HEK293 (cell line): ENCODE measurements around the gene TAF11L4.
"Not testable (repeated sequence)": the region's sequence is repeated elsewhere in the genome, so short reads cannot be mapped to it uniquely, and the experiment has no call there.

ENCODE experiments used
- CTCF ChIA-PET: fragments of 350-600 bp; formaldehyde crosslinking; extraction: SDS; loops from one replicate; lab custom pipeline; 2021; ENCODE audit warnings: antibody characterized with exemption; lab: Yijun Ruan, JAX
- POLR2A ChIA-PET: fragments of 300-600 bp; formaldehyde crosslinking; extraction: SDS; loops from one replicate; lab custom pipeline; 2020; ENCODE audit warnings: antibody characterized with exemption, inconsistent platforms; lab: Yijun Ruan, JAX
- H3K27ac ChIP-seq: fragments of 200-500 bp; sonication (Bioruptor generic); 2 replicates; pipeline ENCODE4 v1.5.1; 2014; ENCODE audit warnings: low read depth, low read length, control low read depth, inconsistent platforms; ENCODE audit errors: extremely low read depth
- H3K36me3 ChIP-seq, 2 experiments: fragments of 200-500 bp in 1 of 2; sonication (Bioruptor generic) in 1 of 2; 1 replicate in 1 of 2; 2 replicates in 1 of 2; pipeline ENCODE4 v1.5.1; 2014 to 2017; ENCODE audit warnings: inconsistent platforms in 2 of 2, low read length in 2 of 2; ENCODE audit not compliant: control insufficient read depth in 2 of 2, insufficient read depth in 1 of 2
- H3K4me1 ChIP-seq: fragments of 200-500 bp; sonication (Bioruptor generic); 2 replicates; pipeline ENCODE4 v1.5.1; 2014; ENCODE audit warnings: mild to moderate bottlenecking, low read length, inconsistent platforms; ENCODE audit not compliant: control insufficient read depth, insufficient read depth
- H3K4me3 ChIP-seq: 2 replicates; pipeline ENCODE4 v1.5.1; 2011; ENCODE audit warnings: low read depth, mild to moderate bottlenecking, control low read depth, low read length, moderate library complexity
- H3K9me3 ChIP-seq: fragments of 200-500 bp; sonication (Bioruptor generic); 2 replicates; pipeline ENCODE4 v1.5.1; 2014; ENCODE audit warnings: low read depth, low read length, inconsistent platforms; ENCODE audit not compliant: control insufficient read depth, insufficient read depth
- OSR2 ChIP-seq: fragments of 450-650 bp; formaldehyde crosslinking; IDR thresholded peaks from 2 replicates; pipeline ENCODE4 v1.5.1; 2016; ENCODE audit warnings: missing biosample characterization, missing genetic modification characterization
- SP2 ChIP-seq: fragments of 450-650 bp; formaldehyde crosslinking; IDR thresholded peaks from 2 replicates; pipeline ENCODE4 v1.5.1; 2016; ENCODE audit warnings: missing biosample characterization, missing genetic modification characterization
- ZBTB8A ChIP-seq: fragments of 450-650 bp; formaldehyde crosslinking; IDR thresholded peaks from 2 replicates; pipeline ENCODE4 v1.5.1; 2016; ENCODE audit warnings: missing biosample characterization, missing genetic modification characterization
- ZFP3 ChIP-seq: fragments of 450-650 bp; formaldehyde crosslinking; IDR thresholded peaks from 2 replicates; pipeline ENCODE4 v1.5.1; 2016; ENCODE audit warnings: low read depth, missing biosample characterization, missing genetic modification characterization
- ZFP37 ChIP-seq: fragments of 450-650 bp; formaldehyde crosslinking; IDR thresholded peaks from 2 replicates; pipeline ENCODE4 v1.5.1; 2016; ENCODE audit warnings: missing biosample characterization, missing genetic modification characterization
- ZFP69B ChIP-seq: fragments of 450-650 bp; formaldehyde crosslinking; IDR thresholded peaks from 2 replicates; pipeline ENCODE4 v1.5.1; 2016; ENCODE audit warnings: missing biosample characterization, missing genetic modification characterization
- ZNF132 ChIP-seq: fragments of 450-650 bp; formaldehyde crosslinking; IDR thresholded peaks from 2 replicates; pipeline ENCODE4 v1.5.1; 2017; ENCODE audit warnings: missing biosample characterization, missing genetic modification characterization, borderline replicate concordance
- ZNF146 ChIP-seq: fragments of 450-650 bp; formaldehyde crosslinking; IDR thresholded peaks from 2 replicates; pipeline ENCODE4 v1.5.1; 2016; ENCODE audit warnings: missing biosample characterization, missing genetic modification characterization
- ZNF335 ChIP-seq: fragments of 450-650 bp; formaldehyde crosslinking; conservative IDR thresholded peaks from 2 replicates; pipeline ENCODE4 v1.5.1; 2016; ENCODE audit warnings: missing biosample characterization, missing genetic modification characterization
- ZNF549 ChIP-seq: fragments of 450-650 bp; IDR thresholded peaks from 2 replicates; pipeline ENCODE4 v1.5.1; 2018; ENCODE audit warnings: missing biosample characterization, missing genetic modification characterization, mild to moderate bottlenecking, inconsistent platforms, moderate library complexity
- ZNF621 ChIP-seq: fragments of 450-650 bp; formaldehyde crosslinking; IDR thresholded peaks from 2 replicates; pipeline ENCODE4 v1.5.1; 2017; ENCODE audit warnings: missing biosample characterization, missing genetic modification characterization
- ZNF660 ChIP-seq: fragments of 450-650 bp; IDR thresholded peaks from 2 replicates; pipeline ENCODE4 v1.5.1; 2018; ENCODE audit warnings: missing biosample characterization, mild to moderate bottlenecking, missing genetic modification characterization
- TF ChIP-seq, protein P1 (sequence below): fragments of 450-650 bp; formaldehyde crosslinking; IDR thresholded peaks from 2 replicates; pipeline ENCODE4 v1.5.1; 2016; ENCODE audit warnings: missing biosample characterization, missing genetic modification characterization
- TF ChIP-seq, protein P2 (sequence below): fragments of 450-650 bp; formaldehyde crosslinking; IDR thresholded peaks from 2 replicates; pipeline ENCODE4 v1.5.1; 2016; ENCODE audit warnings: missing biosample characterization, missing genetic modification characterization
- TF ChIP-seq, protein P3 (sequence below): sonication (generic); formaldehyde crosslinking; IDR thresholded peaks from 2 replicates; pipeline ENCODE4 v1.8.1; 2022; ENCODE audit warnings: mild to moderate bottlenecking, moderate library complexity, missing genetic modification reagents
- TF ChIP-seq, protein P4 (sequence below): fragments of 450-650 bp; formaldehyde crosslinking; IDR thresholded peaks from 2 replicates; pipeline ENCODE4 v1.5.1; 2017; ENCODE audit warnings: missing biosample characterization, missing genetic modification characterization

The TAF11L4 gene

DNA sequence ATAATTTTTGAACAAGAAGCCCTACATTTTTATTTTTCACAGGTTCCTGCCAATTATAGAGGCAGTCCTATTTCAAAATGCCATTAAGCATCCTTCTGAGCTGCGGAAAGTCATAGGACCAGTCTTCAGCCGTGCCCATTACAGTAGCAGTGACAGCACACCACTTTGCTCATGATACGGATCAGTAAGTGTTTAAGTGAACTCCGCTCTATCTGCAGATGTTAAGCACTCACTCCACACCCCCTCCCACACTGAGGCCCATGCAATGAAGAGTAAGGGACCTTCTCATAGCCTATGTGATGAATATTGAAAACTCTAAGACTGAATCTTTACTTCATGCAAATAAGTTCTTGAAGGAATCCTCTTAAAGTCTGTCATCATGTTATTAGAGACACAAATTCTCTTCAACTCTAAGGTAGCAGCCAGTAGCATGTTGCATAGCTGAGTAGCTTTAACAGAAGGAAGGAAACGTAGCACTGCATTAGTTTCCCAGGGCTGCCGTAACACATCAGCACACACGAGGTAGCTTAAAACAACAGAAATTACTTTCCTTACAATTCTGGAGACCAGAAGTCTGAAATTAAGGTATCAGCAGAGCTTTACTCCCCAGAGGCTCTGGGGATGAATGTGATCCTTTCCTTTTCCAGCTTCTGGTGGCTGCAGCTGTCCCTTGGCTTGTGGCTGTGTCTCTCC, 43.9 kb upstream of the TAF11L4 start:
- H3K9me3 ChIP-seq, result no peaks in the 10 kb centered on the region
- H3K4me3 ChIP-seq, result no peak overlapping the region
- ChIA-PET CTCF (interaction anchor here (0.6 kb wide), 1 partner anchor 168 kb away, joined by 4 read pairs; no protein-coding TSS in a partner anchor), POLR2A (no interaction called here)
- H3K27ac ChIP-seq, result no peak overlapping the region
- TF ChIP-seq SP2 (tag by site-specific recombination), result no peak
- peak; percentile 38; the same call in 1 of the 2 replicates for TF ChIP-seq OSR2
- TF ChIP-seq, all 188 proteins: peak for 1
- no peaks in the 10 kb centered on the region for H3K36me3 ChIP-seq
- no peaks in the 10 kb centered on the region for H3K4me1 ChIP-seq

DNA sequence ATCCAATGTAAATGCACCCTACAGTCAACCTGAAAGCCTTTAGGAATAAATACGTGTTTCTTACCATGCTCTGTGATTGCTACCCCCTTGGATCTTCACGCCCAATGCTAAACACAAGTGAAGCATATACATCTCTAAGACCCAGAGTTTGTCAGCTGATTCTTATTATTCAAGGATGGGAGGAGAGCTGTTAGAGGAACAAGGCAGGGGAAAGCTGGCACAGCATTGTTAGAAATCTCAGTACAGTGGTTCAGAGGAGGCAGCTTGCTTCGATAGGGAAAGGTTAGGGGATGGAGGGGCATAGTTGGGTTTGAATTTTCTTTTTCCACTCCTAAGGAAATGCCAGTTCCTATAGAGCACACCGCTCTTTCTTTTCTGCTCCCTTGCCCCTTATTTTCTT, 40.2 kb upstream of the TAF11L4 start:
- Histone ChIP-seq H3K27ac (no peak overlapping the region), H3K9me3 (no peaks in the 10 kb centered on the region), H3K4me1 (no peaks in the 10 kb centered on the region), H3K4me3 (no peak overlapping the region), H3K36me3 (no peaks in the 10 kb centered on the region)
- ChIA-PET CTCF (interaction anchor here (0.7 to 1.1 kb wide), 2 partner anchors 14 to 267 kb away, joined by 3 to 4 read pairs; no protein-coding TSS in a partner anchor), POLR2A (no interaction called here)
- no peak for TF ChIP-seq ZFP37 (tag by site-specific recombination)
- TF ChIP-seq, protein P1, sequence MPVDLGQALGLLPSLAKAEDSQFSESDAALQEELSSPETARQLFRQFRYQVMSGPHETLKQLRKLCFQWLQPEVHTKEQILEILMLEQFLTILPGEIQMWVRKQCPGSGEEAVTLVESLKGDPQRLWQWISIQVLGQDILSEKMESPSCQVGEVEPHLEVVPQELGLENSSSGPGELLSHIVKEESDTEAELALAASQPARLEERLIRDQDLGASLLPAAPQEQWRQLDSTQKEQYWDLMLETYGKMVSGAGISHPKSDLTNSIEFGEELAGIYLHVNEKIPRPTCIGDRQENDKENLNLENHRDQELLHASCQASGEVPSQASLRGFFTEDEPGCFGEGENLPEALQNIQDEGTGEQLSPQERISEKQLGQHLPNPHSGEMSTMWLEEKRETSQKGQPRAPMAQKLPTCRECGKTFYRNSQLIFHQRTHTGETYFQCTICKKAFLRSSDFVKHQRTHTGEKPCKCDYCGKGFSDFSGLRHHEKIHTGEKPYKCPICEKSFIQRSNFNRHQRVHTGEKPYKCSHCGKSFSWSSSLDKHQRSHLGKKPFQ (tag by site-specific recombination), result no peak
- no peak for TF ChIP-seq ZNF335 (tag by site-specific recombination)
- no peak for TF ChIP-seq ZNF660
- no peak for TF ChIP-seq ZBTB8A (tag by site-specific recombination)
- no peak for TF ChIP-seq ZFP69B (tag by site-specific recombination)

DNA sequence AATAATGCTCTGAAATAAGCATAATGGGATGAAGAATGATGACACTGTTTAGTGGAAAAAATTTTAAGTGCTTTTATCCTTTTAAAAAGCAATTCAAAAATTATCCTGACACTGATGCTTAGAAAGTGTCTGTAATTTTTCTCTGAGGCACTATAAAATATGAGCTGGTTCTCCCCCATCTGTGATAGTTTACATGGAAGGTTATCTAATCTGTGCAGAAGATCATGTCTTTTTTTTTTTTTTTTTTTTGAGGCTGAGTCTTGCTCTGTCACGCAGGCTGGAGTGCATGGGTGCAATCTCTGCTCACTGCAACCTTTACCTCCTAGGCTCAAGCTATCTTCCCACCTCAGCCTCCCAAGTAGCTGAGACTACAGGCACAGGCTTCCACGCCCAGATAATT, 38.8 kb upstream of the TAF11L4 start:
- Histone ChIP-seq H3K27ac (no peak overlapping the region), H3K36me3 (no peaks in the 10 kb centered on the region), H3K4me1 (no peaks in the 10 kb centered on the region), H3K9me3 (no peaks in the 10 kb centered on the region), H3K4me3 (no peak overlapping the region)
- ChIA-PET CTCF (no interaction called here), POLR2A (no interaction called here)
- TF ChIP-seq ZFP3 (tag by site-specific recombination) (no peak), ZNF621 (no peak), ZNF146 (tag by site-specific recombination) (no peak)

DNA sequence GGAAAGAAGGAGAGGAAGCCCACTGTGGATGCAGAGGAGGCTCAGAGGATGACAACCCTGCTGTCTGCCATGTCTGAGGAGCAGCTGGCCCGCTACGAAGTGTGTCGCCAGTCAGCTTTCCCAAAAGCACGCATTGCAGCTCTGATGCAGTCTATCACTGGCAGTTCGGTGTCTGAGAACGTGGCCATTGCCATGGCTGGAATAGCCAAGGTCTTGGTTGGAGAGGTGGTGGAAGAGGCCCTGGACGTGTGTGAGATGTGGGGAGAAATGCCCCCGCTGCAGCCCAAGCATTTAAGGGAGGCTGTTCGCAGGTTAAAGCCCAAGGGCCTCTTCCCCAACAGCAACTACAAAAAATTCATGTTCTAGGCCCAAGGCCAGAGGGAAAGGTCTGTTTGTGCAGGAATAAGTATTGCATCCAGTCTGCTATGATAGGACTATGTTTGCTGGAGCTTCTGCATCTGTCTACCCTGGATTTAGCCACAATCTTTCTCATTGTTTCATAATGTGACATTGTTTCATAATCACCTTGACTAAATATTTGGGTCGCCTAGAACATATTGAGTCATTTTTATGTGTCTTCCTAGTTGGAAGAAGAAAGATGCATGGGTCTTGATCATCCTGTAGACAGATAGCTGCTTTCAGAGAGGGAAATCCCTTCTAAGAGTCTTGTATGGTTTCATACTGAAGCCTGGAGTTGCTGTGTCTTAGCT, 35.0 kb upstream of the TAF11L4 start:
- H3K4me1 ChIP-seq, H3K27ac ChIP-seq, POLR2A ChIA-PET, H3K4me3 ChIP-seq, H3K9me3 ChIP-seq, H3K36me3 ChIP-seq: not testable (repeated sequence)
- CTCF ChIA-PET, result interaction anchor here (0.6 to 0.8 kb wide), 2 partner anchors 13 to 110 kb away, joined by 3 read pairs; no protein-coding TSS in a partner anchor

DNA sequence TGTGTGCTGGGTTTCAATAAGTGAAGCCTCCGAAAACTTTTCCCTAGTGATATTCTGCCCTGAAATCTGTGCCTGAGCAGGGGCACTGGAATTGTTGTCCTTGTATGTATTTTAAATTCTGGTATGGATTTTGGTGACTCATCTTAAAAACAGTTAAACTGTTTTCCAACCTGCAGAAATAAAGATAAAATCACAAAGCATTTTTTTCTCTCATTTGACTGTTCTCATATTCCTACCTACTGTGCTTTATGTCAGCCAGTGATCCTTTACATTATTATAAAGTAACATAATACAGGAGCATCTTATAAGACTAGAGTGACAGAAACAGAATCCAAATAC, 34.5 kb upstream of the TAF11L4 start:
- ChIA-PET CTCF (interaction anchor here (0.6 kb wide), 1 partner anchor 110 kb away, joined by 3 read pairs; no protein-coding TSS in a partner anchor), POLR2A (no interaction called here)
- no peak overlapping the region for H3K27ac ChIP-seq
- H3K9me3 ChIP-seq, result no peaks in the 10 kb centered on the region
- H3K4me1 ChIP-seq, result no peaks in the 10 kb centered on the region
- no peak overlapping the region for H3K4me3 ChIP-seq
- H3K36me3 ChIP-seq, result no peaks in the 10 kb centered on the region
- TF ChIP-seq, protein P2, sequence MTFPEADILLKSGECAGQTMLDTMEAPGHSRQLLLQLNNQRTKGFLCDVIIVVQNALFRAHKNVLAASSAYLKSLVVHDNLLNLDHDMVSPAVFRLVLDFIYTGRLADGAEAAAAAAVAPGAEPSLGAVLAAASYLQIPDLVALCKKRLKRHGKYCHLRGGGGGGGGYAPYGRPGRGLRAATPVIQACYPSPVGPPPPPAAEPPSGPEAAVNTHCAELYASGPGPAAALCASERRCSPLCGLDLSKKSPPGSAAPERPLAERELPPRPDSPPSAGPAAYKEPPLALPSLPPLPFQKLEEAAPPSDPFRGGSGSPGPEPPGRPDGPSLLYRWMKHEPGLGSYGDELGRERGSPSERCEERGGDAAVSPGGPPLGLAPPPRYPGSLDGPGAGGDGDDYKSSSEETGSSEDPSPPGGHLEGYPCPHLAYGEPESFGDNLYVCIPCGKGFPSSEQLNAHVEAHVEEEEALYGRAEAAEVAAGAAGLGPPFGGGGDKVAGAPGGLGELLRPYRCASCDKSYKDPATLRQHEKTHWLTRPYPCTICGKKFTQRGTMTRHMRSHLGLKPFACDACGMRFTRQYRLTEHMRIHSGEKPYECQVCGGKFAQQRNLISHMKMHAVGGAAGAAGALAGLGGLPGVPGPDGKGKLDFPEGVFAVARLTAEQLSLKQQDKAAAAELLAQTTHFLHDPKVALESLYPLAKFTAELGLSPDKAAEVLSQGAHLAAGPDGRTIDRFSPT (tag by site-specific recombination), result no peak
- TF ChIP-seq ZNF132 (tag by site-specific recombination) (no peak), ZNF549 (tag by site-specific recombination) (no peak)
- TF ChIP-seq, protein P3, sequence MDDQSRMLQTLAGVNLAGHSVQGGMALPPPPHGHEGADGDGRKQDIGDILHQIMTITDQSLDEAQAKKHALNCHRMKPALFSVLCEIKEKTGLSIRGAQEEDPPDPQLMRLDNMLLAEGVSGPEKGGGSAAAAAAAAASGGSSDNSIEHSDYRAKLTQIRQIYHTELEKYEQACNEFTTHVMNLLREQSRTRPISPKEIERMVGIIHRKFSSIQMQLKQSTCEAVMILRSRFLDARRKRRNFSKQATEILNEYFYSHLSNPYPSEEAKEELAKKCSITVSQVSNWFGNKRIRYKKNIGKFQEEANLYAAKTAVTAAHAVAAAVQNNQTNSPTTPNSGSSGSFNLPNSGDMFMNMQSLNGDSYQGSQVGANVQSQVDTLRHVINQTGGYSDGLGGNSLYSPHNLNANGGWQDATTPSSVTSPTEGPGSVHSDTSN, result no peak
- TF ChIP-seq, protein P4, sequence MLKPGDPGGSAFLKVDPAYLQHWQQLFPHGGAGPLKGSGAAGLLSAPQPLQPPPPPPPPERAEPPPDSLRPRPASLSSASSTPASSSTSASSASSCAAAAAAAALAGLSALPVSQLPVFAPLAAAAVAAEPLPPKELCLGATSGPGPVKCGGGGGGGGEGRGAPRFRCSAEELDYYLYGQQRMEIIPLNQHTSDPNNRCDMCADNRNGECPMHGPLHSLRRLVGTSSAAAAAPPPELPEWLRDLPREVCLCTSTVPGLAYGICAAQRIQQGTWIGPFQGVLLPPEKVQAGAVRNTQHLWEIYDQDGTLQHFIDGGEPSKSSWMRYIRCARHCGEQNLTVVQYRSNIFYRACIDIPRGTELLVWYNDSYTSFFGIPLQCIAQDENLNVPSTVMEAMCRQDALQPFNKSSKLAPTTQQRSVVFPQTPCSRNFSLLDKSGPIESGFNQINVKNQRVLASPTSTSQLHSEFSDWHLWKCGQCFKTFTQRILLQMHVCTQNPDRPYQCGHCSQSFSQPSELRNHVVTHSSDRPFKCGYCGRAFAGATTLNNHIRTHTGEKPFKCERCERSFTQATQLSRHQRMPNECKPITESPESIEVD (tag by site-specific recombination), result no peak
